Effector memory CD8-positive, alpha-beta T cell (primary cell): Measurements from ENCODE around the gene DNAJB2.
"Not testable (repeated sequence)": the region's sequence is repeated elsewhere in the genome, so short reads cannot be mapped to it uniquely, and the experiment has no call there.

ENCODE experiments used
- ATAC-seq: fragments of 150-1000 bp; cut with Tn5 transposase; replicated peaks from 2 replicates; pipeline ENCODE4 v1.10.0; 2021; ENCODE audit warnings: mild to moderate bottlenecking, moderate library complexity
- DNase-seq, 3 experiments: peaks; one replicate each; pipeline ENCODE4 v3.0.0; 2021
- H3K27ac Mint-ChIP-seq, 2 donors: one replicate each; pipeline ENCODE4 v1.8.0; 2022; ENCODE audit warnings: mild to moderate bottlenecking in 2 of 2, mixed read lengths in 2 of 2, moderate library complexity in 2 of 2
- H3K27me3 Mint-ChIP-seq, 2 donors: one replicate each; pipeline ENCODE4 v1.8.0; 2022; ENCODE audit warnings: mixed read lengths in 2 of 2
- H3K36me3 Mint-ChIP-seq: one replicate; pipeline ENCODE4 v1.8.0; 2022; ENCODE audit warnings: mild to moderate bottlenecking, moderate library complexity, mixed read lengths; ENCODE audit not compliant: insufficient read depth
- H3K4me1 Mint-ChIP-seq, 2 donors: one replicate each; pipeline ENCODE4 v1.8.0; 2022; ENCODE audit warnings: low read depth in 2 of 2, mixed read lengths in 2 of 2
- H3K4me3 Mint-ChIP-seq, 2 donors: one replicate each; pipeline ENCODE4 v1.8.0; 2022; ENCODE audit warnings: mild to moderate bottlenecking in 2 of 2, mixed read lengths in 2 of 2, moderate library complexity in 2 of 2
- H3K9me3 Mint-ChIP-seq, 2 donors: one replicate each; pipeline ENCODE4 v1.8.0; 2022; ENCODE audit warnings: mixed read lengths in 2 of 2

Gene DNAJB2

GRCh38 chr2:219306047-219306446 lies 26.9 kb downstream of the DNAJB2 start:
- no peak for ATAC-seq
- peaks cover 2% of the 10 kb centered on the region for H3K36me3 Mint-ChIP-seq
- no peaks in the 10 kb centered on the region for H3K9me3 Mint-ChIP-seq
- peaks cover 70 to 90% of the 10 kb centered on the region in 2 donors for H3K27me3 Mint-ChIP-seq
- no peak overlapping the region for H3K27ac Mint-ChIP-seq
- no peak overlapping the region for H3K4me3 Mint-ChIP-seq
- H3K4me1 Mint-ChIP-seq, result no peaks in the 10 kb centered on the region
- DNase-seq, result no peak

- DNase-seq (peak; percentile 60 to 66 (median 62)), ATAC-seq (peak; percentile 78)
- Mint-ChIP-seq H3K4me3 (no peak overlapping the region), H3K4me1 (no peaks in the 10 kb centered on the region), H3K27ac (no peak overlapping the region), H3K27me3 (peaks cover 59 to 77% of the 10 kb centered on the region in 2 donors), H3K9me3 (no peaks in the 10 kb centered on the region), H3K36me3 (peaks cover 3% of the 10 kb centered on the region)
These were observed 29.3 kb downstream of the DNAJB2 start for GRCh38 chr2:219308142-219309101.

DNA sequence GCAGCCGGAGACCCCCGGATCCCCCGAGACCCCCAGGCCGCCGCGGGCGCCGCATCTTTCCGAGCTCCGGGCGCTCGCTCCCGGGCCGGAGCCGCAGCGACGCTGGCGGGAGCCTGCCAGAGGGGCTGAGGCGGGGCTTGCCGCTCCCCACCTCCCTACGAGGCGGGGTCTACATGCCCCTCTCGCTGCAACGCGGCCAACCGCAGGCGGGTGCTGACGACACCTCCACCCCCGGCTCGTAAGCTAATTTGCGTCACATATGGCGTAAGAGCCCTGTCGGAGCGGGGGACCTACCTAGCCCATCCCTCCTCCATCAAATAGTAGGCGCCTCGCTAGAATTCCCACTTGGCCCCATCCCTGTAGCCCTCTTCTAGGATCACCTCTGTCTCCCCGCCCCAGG lies 30.1 kb downstream of the DNAJB2 start, which contains the start of gene PTPRN:
Gene PTPRN (minus strand): TSS at position 124 of the 400 bp plus-strand sequence. CDS start 69 bp downstream, at position 55.
- Mint-ChIP-seq H3K4me3 (no peak within 1 kb of the TSS), H3K27ac (no peak within 1 kb of the TSS), H3K27me3 (peaks cover 56 to 80% of the 10 kb centered on the region in 2 donors), H3K4me1 (peaks cover 0 to 2% of the 10 kb centered on the region in 2 donors), H3K36me3 (peaks cover 3% of the 10 kb centered on the region), H3K9me3 (no peaks in the 10 kb centered on the region)
- DNase-seq, result no peak
- peak; percentile 19 for ATAC-seq

- H3K9me3 Mint-ChIP-seq, H3K27ac Mint-ChIP-seq, ATAC-seq, H3K4me3 Mint-ChIP-seq, H3K4me1 Mint-ChIP-seq, H3K36me3 Mint-ChIP-seq, DNase-seq: not testable (repeated sequence)
- H3K27me3 Mint-ChIP-seq, result peaks cover 36 to 57% of the 10 kb centered on the region in 2 donors
These were observed 33.6 kb downstream of the DNAJB2 start for GRCh38 chr2:219312683-219313263.

DNA sequence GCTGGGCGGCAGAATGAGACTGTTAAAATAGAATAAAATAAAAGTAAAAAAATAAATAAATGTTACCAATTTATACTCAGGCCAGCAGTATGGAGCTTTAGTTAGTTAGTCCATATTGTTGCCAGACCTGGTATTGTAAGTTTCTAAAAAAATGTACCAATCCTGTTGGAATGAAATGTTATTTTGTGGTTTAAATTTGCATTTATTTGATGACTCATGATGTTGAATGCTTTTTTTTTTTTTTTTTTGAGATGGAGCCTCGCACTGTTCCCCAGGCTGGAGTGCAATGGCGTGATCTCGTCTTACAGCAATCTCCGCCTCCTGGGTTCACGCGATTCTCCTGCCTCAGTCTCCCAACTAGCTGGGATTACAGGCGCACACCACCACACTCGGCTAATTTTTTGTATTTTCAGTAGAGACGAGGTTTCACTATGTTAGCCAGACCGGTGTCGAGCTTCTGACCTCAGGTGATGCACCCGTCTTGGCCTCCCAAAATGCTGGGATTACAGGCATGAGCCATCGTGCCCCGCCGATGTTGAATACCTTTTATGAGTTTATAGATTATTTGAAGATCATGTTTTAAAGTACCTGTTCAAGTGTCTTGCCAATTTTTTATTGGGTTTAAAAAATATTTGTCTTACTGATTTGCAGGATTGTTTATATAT lies 35.8 kb downstream of the DNAJB2 start:
- H3K36me3 Mint-ChIP-seq, result peaks cover 3% of the 10 kb centered on the region
- DNase-seq (no peak), ATAC-seq (no peak)
- H3K4me1 Mint-ChIP-seq, result peaks cover 0 to 2% of the 10 kb centered on the region in 2 donors
- H3K27ac Mint-ChIP-seq, result no peak overlapping the region
- no peak overlapping the region for H3K4me3 Mint-ChIP-seq
- H3K9me3 Mint-ChIP-seq, result no peaks in the 10 kb centered on the region
- peaks cover 25 to 37% of the 10 kb centered on the region in 2 donors for H3K27me3 Mint-ChIP-seq

DNA sequence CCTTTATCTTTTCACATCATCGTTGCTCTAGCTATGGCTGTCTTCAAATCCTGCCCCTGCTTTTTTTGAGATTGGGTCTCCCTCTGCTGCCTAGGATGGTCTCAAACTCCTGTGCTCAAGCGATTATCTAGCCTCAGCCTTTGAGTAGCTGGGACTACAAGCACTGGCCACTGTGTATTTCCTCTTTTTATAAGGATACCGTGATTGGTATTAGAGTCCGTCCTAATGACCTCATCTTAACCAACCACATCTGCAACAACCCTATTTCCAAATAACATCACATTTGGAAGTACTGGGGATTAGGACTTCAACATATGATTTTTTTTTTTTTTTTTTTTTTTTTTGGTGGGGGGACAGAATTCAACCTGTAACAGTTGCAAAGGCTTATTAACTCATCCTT lies 44.3 kb downstream of the DNAJB2 start:
- Mint-ChIP-seq H3K4me1 (peaks cover 0 to 5% of the 10 kb centered on the region in 2 donors), H3K36me3 (peaks cover 2% of the 10 kb centered on the region), H3K9me3 (no peaks in the 10 kb centered on the region), H3K27ac (no peak overlapping the region), H3K4me3 (no peak overlapping the region), H3K27me3 (peaks cover 45 to 55% of the 10 kb centered on the region in 2 donors)
- DNase-seq (no peak), ATAC-seq (no peak)

- ATAC-seq, result no peak
- Mint-ChIP-seq H3K27me3 (peaks cover 45 to 72% of the 10 kb centered on the region in 2 donors), H3K4me3 (no peak overlapping the region), H3K27ac (no peak overlapping the region), H3K4me1 (peaks cover 0 to 5% of the 10 kb centered on the region in 2 donors), H3K9me3 (no peaks in the 10 kb centered on the region), H3K36me3 (peaks cover 2% of the 10 kb centered on the region)
- no peak for DNase-seq
These were observed 46.0 kb downstream of the DNAJB2 start for GRCh38 chr2:219325136-219325535.

- DNase-seq (no peak), ATAC-seq (no peak)
- Mint-ChIP-seq H3K36me3 (peaks cover 2% of the 10 kb centered on the region), H3K27ac (no peak overlapping the region), H3K4me1 (peaks cover 0 to 5% of the 10 kb centered on the region in 2 donors), H3K27me3 (peaks cover 47 to 78% of the 10 kb centered on the region in 2 donors), H3K9me3 (no peaks in the 10 kb centered on the region), H3K4me3 (no peak overlapping the region)
These were observed 46.6 kb downstream of the DNAJB2 start for GRCh38 chr2:219325657-219326315.

- peaks cover 57 to 88% of the 10 kb centered on the region in 2 donors for H3K27me3 Mint-ChIP-seq
- ATAC-seq (no peak), DNase-seq (no peak)
- H3K4me3 Mint-ChIP-seq, result no peak overlapping the region
- H3K27ac Mint-ChIP-seq, result no peak overlapping the region
- peaks cover 3% of the 10 kb centered on the region for H3K36me3 Mint-ChIP-seq
- H3K9me3 Mint-ChIP-seq, result peaks cover 0 to 3% of the 10 kb centered on the region in 2 donors
- peaks cover 0 to 2% of the 10 kb centered on the region in 2 donors for H3K4me1 Mint-ChIP-seq
These were observed 48.6 kb downstream of the DNAJB2 start for GRCh38 chr2:219327719-219328118.

DNA sequence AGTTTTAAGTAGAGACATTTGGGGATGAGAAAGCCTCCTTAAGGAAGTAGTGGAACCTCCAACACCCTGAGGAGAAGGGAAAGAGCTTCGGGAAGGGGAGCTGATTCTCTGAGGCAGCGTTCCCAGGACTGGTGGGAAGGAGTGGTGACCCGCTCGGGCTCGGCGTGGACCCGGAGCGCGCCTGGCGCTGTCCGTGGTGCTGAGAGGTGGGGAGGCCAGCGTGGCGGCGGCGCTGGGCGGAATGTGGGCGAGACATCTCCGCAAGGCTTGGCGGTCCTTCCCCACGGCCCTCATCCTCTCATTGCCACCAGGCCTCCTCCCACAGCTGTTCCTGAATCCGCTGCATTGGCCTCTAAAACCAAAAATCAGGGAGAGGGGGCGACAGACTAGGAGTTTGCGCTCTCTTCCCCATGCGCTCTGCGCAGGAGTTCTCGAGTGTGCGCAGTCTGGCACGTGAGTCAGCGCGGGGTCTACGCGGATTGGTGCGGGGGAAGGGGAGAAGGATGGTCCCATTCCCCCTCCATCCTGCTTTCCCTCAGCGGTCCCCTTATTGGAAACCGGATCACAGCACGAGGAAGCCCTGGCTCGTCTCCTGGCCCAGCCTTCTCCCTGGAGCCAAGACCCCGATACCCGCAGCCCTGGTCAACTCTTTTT lies 52.5 kb downstream of the DNAJB2 start:
- peaks cover 62 to 100% of the 10 kb centered on the region in 2 donors for H3K27me3 Mint-ChIP-seq
- peaks cover 0 to 8% of the 10 kb centered on the region in 2 donors for H3K9me3 Mint-ChIP-seq
- H3K4me1 Mint-ChIP-seq, result peaks cover 0 to 2% of the 10 kb centered on the region in 2 donors
- no peak for DNase-seq
- H3K4me3 Mint-ChIP-seq, result no peak overlapping the region
- no peak overlapping the region for H3K27ac Mint-ChIP-seq
- ATAC-seq, result no peak
- peaks cover 3% of the 10 kb centered on the region for H3K36me3 Mint-ChIP-seq

DNA sequence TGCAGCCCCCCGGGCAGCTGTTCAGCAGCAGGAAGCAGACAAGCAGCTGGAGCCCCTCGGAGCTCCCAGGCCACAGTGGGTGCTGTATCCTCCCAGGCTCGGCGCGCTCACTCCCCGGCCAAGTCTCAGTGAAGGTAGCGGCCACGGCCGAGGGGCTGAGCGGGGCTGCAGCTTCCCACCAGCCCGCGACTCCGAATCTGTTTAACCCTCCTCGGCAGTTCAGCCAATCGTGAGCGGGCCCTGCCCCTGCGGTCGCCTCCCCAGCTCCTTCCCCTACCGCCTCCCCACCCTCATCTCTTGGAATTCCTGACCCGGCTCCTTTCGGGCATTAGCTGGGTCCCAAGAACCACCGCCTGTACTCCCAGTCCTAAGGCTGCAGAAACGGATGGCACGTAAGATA lies 53.4 kb downstream of the DNAJB2 start, which contains the start of gene RESP18:
Gene RESP18 (minus strand): TSS at position 203 of the 400 bp plus-strand sequence.
- no peak within 1 kb of the TSS for H3K4me3 Mint-ChIP-seq
- H3K9me3 Mint-ChIP-seq, result peaks cover 0 to 8% of the 10 kb centered on the region in 2 donors
- H3K4me1 Mint-ChIP-seq, result peaks cover 0 to 2% of the 10 kb centered on the region in 2 donors
- H3K27me3 Mint-ChIP-seq, result peaks cover 70 to 99% of the 10 kb centered on the region in 2 donors
- H3K36me3 Mint-ChIP-seq, result peaks cover 3% of the 10 kb centered on the region
- DNase-seq (no peak), ATAC-seq (no peak)
- no peak within 1 kb of the TSS for H3K27ac Mint-ChIP-seq

- no peak for ATAC-seq
- Mint-ChIP-seq H3K27me3 (peaks cover 74 to 94% of the 10 kb centered on the region in 2 donors), H3K9me3 (peaks cover 0 to 8% of the 10 kb centered on the region in 2 donors), H3K36me3 (peaks cover 3% of the 10 kb centered on the region), H3K4me1 (peaks cover 0 to 2% of the 10 kb centered on the region in 2 donors), H3K4me3 (no peak overlapping the region), H3K27ac (no peak overlapping the region)
- no peak for DNase-seq
These were observed 54.9 kb downstream of the DNAJB2 start for GRCh38 chr2:219334076-219334475.
